ENCODE results near the gene LDLRAD3.

Gene LDLRAD3

GRCh38 chr11:35962369-35963138, 18.7 kb downstream of the LDLRAD3 start:
- DNase-seq (ENCODE audit: low read depth): no peak

- DNase-seq (ENCODE audit: low read depth): no peak
These were observed 20.0 kb downstream of the LDLRAD3 start for GRCh38 chr11:35963911-35964310.

- DNase-seq (ENCODE audit: low read depth): no peak
These were observed 21.0 kb downstream of the LDLRAD3 start for GRCh38 chr11:35964841-35965240.

GRCh38 chr11:35967042-35967441, 23.2 kb downstream of the LDLRAD3 start:
- DNase-seq (ENCODE audit: low read depth): no peak

GRCh38 chr11:35968386-35969088, 24.7 kb downstream of the LDLRAD3 start:
- no peak for DNase-seq (ENCODE audit: low read depth)

GRCh38 chr11:35969089-35970042, 25.5 kb downstream of the LDLRAD3 start:
- DNase-seq (ENCODE audit: low read depth): no peak

- no peak for DNase-seq (ENCODE audit: low read depth)
These were observed 26.6 kb downstream of the LDLRAD3 start for GRCh38 chr11:35970445-35970844.

- no peak for DNase-seq (ENCODE audit: low read depth)
These were observed 28.1 kb downstream of the LDLRAD3 start for GRCh38 chr11:35971841-35972422.

GRCh38 chr11:35974882-35975589, 31.2 kb downstream of the LDLRAD3 start:
- no peak for DNase-seq (ENCODE audit: low read depth)

- no peak for DNase-seq (ENCODE audit: low read depth)
These were observed 32.6 kb downstream of the LDLRAD3 start for GRCh38 chr11:35976434-35976833.

GRCh38 chr11:35978183-35978582, 34.3 kb downstream of the LDLRAD3 start:
- no peak for DNase-seq (ENCODE audit: low read depth)

GRCh38 chr11:35978891-35979290, 35.0 kb downstream of the LDLRAD3 start:
- no peak for DNase-seq (ENCODE audit: low read depth)

- no peak for DNase-seq (ENCODE audit: low read depth)
These were observed 37.0 kb downstream of the LDLRAD3 start for GRCh38 chr11:35980686-35981390.

GRCh38 chr11:35981581-35981980, 37.7 kb downstream of the LDLRAD3 start:
- no peak for DNase-seq (ENCODE audit: low read depth)

- DNase-seq (ENCODE audit: low read depth): no peak
These were observed 38.2 kb downstream of the LDLRAD3 start for GRCh38 chr11:35982061-35982460.

GRCh38 chr11:35983981-35984380, 40.1 kb downstream of the LDLRAD3 start:
- no peak for DNase-seq (ENCODE audit: low read depth)

GRCh38 chr11:35986947-35987346, 43.1 kb downstream of the LDLRAD3 start:
- DNase-seq (ENCODE audit: low read depth): no peak

- no peak for DNase-seq (ENCODE audit: low read depth)
These were observed 46.3 kb downstream of the LDLRAD3 start for GRCh38 chr11:35990170-35990569.

GRCh38 chr11:35990816-35991215, 47.0 kb downstream of the LDLRAD3 start:
- DNase-seq (ENCODE audit: low read depth): no peak

GRCh38 chr11:35992548-35992947, 48.7 kb downstream of the LDLRAD3 start:
- no peak for DNase-seq (ENCODE audit: low read depth)

GRCh38 chr11:35994421-35994820, 50.6 kb downstream of the LDLRAD3 start:
- no peak for DNase-seq (ENCODE audit: low read depth)

Data from activated T-helper 9 cell treated with anti-CD3 and anti-CD28 coated beads, Interleukin-2, amount 50 U/mL, for 16 hours (primary cell).